ENCODE results near the gene PARP12.

The PARP12 gene

DNA sequence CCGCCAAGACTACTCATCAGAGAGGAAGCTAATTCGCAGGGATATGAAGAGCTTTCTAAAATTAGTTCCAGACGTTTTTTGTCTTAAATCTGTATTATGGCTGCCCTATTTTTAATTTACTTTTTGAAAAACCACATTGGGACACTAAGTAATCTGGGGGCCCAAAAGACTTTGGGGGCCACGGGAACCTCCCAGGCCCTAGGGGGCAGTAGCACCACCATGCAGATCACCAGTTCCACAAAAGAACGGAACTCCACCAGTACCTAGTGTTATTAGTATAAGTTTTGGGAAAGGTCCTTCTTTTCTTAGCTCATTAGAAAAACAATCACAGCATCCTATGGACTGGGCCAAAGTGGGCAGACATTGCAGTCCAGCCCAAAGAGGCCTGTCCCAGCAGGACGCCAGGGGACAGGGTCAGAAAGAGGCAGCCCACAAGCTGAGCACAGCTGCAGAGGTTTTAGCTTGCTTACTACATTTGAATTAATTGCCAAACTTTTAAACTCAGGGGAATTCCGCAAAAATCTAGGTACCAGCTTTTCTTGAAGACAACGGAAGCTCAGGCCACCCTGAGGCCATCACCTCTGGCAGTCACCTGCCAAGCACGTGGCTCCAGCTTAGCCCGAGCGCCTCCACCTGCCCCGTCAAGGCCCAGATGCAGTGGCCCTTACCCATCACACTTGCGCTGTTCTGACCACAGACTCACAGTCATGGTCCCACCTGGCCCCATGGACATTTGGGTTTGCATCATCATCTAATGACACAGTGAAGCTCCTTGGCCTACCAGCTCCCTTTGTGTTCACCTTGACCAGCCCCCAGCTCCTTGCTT, 74.8 kb downstream of the PARP12 start:
- TF ChIP-seq EP300 (IDR thresholded peaks at IDR 0.05; ENCODE audit: borderline replicate concordance), result no peak
- TF ChIP-seq, protein P1, sequence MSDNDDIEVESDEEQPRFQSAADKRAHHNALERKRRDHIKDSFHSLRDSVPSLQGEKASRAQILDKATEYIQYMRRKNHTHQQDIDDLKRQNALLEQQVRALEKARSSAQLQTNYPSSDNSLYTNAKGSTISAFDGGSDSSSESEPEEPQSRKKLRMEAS (IDR thresholded peaks at IDR 0.05), result no peak
- TF ChIP-seq TEAD4 (IDR thresholded peaks at IDR 0.05), result no peak
- TF ChIP-seq TCF12 (IDR thresholded peaks at IDR 0.05; ENCODE audit: low read depth), result no peak
- TF ChIP-seq, protein P2, sequence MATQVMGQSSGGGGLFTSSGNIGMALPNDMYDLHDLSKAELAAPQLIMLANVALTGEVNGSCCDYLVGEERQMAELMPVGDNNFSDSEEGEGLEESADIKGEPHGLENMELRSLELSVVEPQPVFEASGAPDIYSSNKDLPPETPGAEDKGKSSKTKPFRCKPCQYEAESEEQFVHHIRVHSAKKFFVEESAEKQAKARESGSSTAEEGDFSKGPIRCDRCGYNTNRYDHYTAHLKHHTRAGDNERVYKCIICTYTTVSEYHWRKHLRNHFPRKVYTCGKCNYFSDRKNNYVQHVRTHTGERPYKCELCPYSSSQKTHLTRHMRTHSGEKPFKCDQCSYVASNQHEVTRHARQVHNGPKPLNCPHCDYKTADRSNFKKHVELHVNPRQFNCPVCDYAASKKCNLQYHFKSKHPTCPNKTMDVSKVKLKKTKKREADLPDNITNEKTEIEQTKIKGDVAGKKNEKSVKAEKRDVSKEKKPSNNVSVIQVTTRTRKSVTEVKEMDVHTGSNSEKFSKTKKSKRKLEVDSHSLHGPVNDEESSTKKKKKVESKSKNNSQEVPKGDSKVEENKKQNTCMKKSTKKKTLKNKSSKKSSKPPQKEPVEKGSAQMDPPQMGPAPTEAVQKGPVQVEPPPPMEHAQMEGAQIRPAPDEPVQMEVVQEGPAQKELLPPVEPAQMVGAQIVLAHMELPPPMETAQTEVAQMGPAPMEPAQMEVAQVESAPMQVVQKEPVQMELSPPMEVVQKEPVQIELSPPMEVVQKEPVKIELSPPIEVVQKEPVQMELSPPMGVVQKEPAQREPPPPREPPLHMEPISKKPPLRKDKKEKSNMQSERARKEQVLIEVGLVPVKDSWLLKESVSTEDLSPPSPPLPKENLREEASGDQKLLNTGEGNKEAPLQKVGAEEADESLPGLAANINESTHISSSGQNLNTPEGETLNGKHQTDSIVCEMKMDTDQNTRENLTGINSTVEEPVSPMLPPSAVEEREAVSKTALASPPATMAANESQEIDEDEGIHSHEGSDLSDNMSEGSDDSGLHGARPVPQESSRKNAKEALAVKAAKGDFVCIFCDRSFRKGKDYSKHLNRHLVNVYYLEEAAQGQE (IDR thresholded peaks at IDR 0.05; ENCODE audit: low read depth), result no peak
- no peak for TF ChIP-seq ZBTB7A (IDR thresholded peaks at IDR 0.05; ENCODE audit: low read depth)
- TF ChIP-seq YY1 (IDR thresholded peaks at IDR 0.05; ENCODE audit: low read depth), result no peak
- no peak for TF ChIP-seq CEBPB (IDR thresholded peaks at IDR 0.05)
- TF ChIP-seq RAD21 (IDR thresholded peaks at IDR 0.05; ENCODE audit: low read depth), result no peak
- TF ChIP-seq TAF1 (IDR thresholded peaks at IDR 0.05; ENCODE audit: low read depth), result no peak

DNA sequence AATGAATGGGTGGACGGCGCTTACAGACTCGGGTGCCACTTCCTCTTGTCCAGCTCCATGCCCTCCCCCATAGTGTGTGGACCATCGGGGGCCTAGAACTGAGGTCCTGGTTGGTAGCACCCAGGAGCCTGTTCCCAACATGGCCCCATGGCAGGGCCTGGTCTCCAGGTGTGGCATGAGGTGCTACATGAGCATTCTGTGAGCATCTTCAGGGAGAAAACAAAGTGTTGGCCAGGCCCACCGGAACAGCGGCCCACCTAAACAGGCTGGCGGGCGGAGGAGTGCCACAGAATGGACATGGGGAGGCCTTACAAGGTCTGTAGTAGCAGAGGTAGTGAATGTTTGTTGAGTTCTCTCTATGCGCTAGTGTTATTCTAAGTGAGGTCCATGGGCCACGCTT, 76.9 kb downstream of the PARP12 start:
- TF ChIP-seq CREB1 (IDR thresholded peaks at IDR 0.05; ENCODE audit: low read depth) (no peak), TCF12 (IDR thresholded peaks at IDR 0.05; ENCODE audit: low read depth) (no peak), EGR1 (IDR thresholded peaks at IDR 0.05) (no peak), FOXM1 (IDR thresholded peaks at IDR 0.05; ENCODE audit: borderline replicate concordance, low read depth) (no peak), YY1 (IDR thresholded peaks at IDR 0.05; ENCODE audit: low read depth) (no peak), TEAD4 (IDR thresholded peaks at IDR 0.05) (no peak), NFIC (IDR thresholded peaks at IDR 0.05) (no peak), ZBTB7A (IDR thresholded peaks at IDR 0.05; ENCODE audit: low read depth) (no peak), CEBPB (IDR thresholded peaks at IDR 0.05) (no peak), TAF1 (IDR thresholded peaks at IDR 0.05; ENCODE audit: low read depth) (no peak)
- TF ChIP-seq, protein P2 (IDR thresholded peaks at IDR 0.05; ENCODE audit: low read depth), result no peak
- TF ChIP-seq, protein P1 (IDR thresholded peaks at IDR 0.05), result no peak
- TF ChIP-seq, protein P3, sequence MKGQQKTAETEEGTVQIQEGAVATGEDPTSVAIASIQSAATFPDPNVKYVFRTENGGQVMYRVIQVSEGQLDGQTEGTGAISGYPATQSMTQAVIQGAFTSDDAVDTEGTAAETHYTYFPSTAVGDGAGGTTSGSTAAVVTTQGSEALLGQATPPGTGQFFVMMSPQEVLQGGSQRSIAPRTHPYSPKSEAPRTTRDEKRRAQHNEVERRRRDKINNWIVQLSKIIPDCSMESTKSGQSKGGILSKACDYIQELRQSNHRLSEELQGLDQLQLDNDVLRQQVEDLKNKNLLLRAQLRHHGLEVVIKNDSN (IDR thresholded peaks at IDR 0.05), result no peak

DNA sequence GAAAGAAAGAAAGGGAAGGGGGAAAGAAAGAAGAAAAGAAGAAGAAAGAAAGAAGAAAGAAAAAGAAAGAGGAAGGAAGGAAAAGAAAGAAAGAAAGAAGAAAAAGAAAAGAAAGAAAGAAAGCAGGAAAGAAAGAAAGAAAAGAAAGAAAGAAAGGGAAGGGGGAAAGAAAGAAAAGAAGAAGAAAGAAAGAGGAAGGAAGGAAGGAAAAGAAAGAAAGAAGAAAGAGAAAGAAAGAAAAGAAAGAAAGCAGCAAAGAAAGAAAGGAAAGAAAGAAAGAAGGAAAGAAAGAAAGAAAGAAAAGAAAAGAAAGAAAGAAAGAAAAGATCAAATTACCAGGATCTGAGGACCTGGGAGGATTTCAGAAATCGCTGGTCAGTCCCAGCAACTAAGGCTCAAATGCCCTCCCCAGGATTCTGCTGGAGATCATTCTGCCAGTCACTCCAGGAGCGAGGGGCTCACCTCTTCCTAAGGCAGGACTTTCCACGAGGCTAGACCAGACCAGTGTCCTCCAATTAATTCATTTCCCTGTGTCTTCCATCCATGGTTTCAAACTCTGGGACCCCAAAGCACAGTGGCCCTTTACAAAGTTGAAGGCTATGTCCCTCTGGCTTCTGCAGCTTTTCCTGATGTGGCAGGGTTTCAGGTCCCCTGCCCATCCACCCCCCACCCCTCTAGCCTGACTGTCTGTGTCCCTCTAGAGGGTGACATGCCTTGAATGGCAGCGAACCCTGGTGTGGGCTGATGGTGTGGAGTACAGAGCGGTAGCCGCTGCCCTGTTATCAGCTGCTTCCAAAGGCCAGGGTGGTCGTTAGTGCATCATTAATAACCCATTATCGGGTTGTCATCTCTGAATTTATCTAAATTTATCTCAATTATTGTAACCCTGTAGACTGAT, 77.9 kb downstream of the PARP12 start:
- no peak for TF ChIP-seq TCF12 (IDR thresholded peaks at IDR 0.05; ENCODE audit: low read depth)
- TF ChIP-seq, protein P3 (IDR thresholded peaks at IDR 0.05), result no peak

DNA sequence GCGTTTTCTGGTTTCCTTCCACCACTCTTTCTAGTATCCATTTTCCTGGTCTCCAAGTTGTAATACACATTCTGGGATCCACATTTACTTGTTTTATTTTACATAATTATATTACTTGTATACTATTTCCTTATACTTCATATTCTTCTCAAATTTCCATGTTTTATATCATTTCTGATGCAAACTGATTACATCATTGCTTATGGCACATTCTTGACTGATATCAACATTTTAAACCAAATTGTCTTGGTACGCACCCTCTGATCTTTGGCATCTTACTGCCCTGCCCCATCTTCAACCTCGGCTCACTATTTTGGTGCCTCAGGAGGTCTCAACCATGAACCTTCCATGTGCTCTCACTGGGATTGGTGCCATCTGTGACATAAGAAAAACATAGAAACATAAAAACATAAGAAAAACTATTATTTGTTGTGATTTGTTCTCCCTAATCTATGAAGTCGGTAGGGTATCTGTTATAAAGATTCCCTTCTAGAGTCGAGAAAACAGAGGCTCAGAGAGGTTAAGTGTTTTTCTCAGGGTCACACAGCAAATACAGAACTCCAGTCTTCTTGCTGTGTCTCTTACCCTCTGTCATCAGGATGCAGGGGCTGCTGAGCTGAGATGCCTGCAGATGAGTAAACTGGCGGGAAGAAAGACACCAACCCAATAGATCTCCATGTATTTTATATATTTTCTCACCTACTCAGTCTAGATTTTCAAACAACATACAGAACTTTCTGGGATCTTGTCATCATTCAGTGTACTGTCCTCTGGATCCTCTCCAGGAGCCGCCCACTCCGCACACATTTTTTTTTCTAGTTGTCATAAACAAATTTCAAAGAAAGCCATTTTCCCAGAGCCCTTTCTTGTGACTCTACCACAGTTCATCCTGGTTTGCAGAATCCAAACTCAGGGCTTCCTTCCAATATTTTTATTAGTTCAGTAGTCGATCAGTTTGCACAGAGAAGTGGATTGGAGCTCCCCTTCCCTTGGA, 79.5 kb downstream of the PARP12 start:
- TF ChIP-seq ZBTB7A (IDR thresholded peaks at IDR 0.05; ENCODE audit: low read depth), result no peak
- no peak for TF ChIP-seq RAD21 (IDR thresholded peaks at IDR 0.05; ENCODE audit: low read depth)
- TF ChIP-seq, protein P2 (IDR thresholded peaks at IDR 0.05; ENCODE audit: low read depth), result no peak
- no peak for TF ChIP-seq TAF1 (IDR thresholded peaks at IDR 0.05; ENCODE audit: low read depth)
- no peak for TF ChIP-seq NFIC (IDR thresholded peaks at IDR 0.05)
- no peak for TF ChIP-seq YY1 (IDR thresholded peaks at IDR 0.05; ENCODE audit: low read depth)
- no peak for TF ChIP-seq EP300 (IDR thresholded peaks at IDR 0.05; ENCODE audit: borderline replicate concordance)
- TF ChIP-seq, protein P1 (IDR thresholded peaks at IDR 0.05), result no peak
- no peak for TF ChIP-seq CREB1 (IDR thresholded peaks at IDR 0.05; ENCODE audit: low read depth)
- no peak for TF ChIP-seq CEBPB (IDR thresholded peaks at IDR 0.05)
- TF ChIP-seq TCF12 (IDR thresholded peaks at IDR 0.05; ENCODE audit: low read depth), result no peak
- no peak for TF ChIP-seq FOXM1 (IDR thresholded peaks at IDR 0.05; ENCODE audit: borderline replicate concordance, low read depth)
- TF ChIP-seq, protein P3 (IDR thresholded peaks at IDR 0.05), result no peak
- no peak for TF ChIP-seq EGR1 (IDR thresholded peaks at IDR 0.05)
- TF ChIP-seq TEAD4 (IDR thresholded peaks at IDR 0.05), result no peak
